Measurements from ENCODE around the gene MRPL55. TPM values are rescaled to one million over a fixed set of nuclear protein-coding genes. Genes with fewer than 3 reads are reported as not detected.

The MRPL55 gene
- total RNA-seq, result 53.9 to 56.9 TPM (median 54.2 TPM) in 3 replicates

- no peaks in the 10 kb centered on the region for H3K9me3 Mint-ChIP-seq
- H3K4me1 Mint-ChIP-seq, result peaks cover 27% of the 10 kb centered on the region
- no peaks in the 10 kb centered on the region for H3K27me3 Mint-ChIP-seq (ENCODE audit: low read depth)
- H3K36me3 Mint-ChIP-seq, result no peaks in the 10 kb centered on the region
- H3K4me3 Mint-ChIP-seq, result peak within 1 kb of the TSS; percentile 91
- DNase-seq (ENCODE audit: low spot score in 2 of 2, unreplicated experiment in 2 of 2), result peak; percentile 93 to 100
- TF ChIP-seq CTCF (IDR thresholded peaks at IDR 0.05; ENCODE audit: unreplicated experiment), result no peak
- peak within 1 kb of the TSS; percentile 99 for H3K27ac Mint-ChIP-seq
These were observed at the start of gene MRPL55 for GRCh38 chr1:228109073-228109961. Gene MRPL55 (minus strand): TSS chr1:228109299. CDS start chr1:228108260, 1,039 bp downstream.

GRCh38 chr1:228158151-228159007, 49.3 kb upstream of the MRPL55 start:
- no peaks in the 10 kb centered on the region for H3K27me3 Mint-ChIP-seq (ENCODE audit: low read depth)
- no peak for DNase-seq (ENCODE audit: low spot score in 2 of 2, unreplicated experiment in 2 of 2)
- no peak overlapping the region for H3K4me3 Mint-ChIP-seq
- no peaks in the 10 kb centered on the region for H3K9me3 Mint-ChIP-seq
- H3K4me1 Mint-ChIP-seq, result peaks cover 9% of the 10 kb centered on the region
- no peaks in the 10 kb centered on the region for H3K36me3 Mint-ChIP-seq
- no peak for TF ChIP-seq CTCF (IDR thresholded peaks at IDR 0.05; ENCODE audit: unreplicated experiment)
- no peak overlapping the region for H3K27ac Mint-ChIP-seq

- H3K9me3 Mint-ChIP-seq, result no peaks in the 10 kb centered on the region
- DNase-seq (ENCODE audit: low spot score in 2 of 2, unreplicated experiment in 2 of 2), result no peak
- no peak for TF ChIP-seq CTCF (IDR thresholded peaks at IDR 0.05; ENCODE audit: unreplicated experiment)
- no peak overlapping the region for H3K27ac Mint-ChIP-seq
- peaks cover 9% of the 10 kb centered on the region for H3K4me1 Mint-ChIP-seq
- no peaks in the 10 kb centered on the region for H3K36me3 Mint-ChIP-seq
- H3K4me3 Mint-ChIP-seq, result no peak overlapping the region
- no peaks in the 10 kb centered on the region for H3K27me3 Mint-ChIP-seq (ENCODE audit: low read depth)
These were observed 48.6 kb upstream of the MRPL55 start for GRCh38 chr1:228157729-228158126.

- H3K27ac Mint-ChIP-seq, result no peak overlapping the region
- H3K27me3 Mint-ChIP-seq (ENCODE audit: low read depth), result no peaks in the 10 kb centered on the region
- no peak for TF ChIP-seq CTCF (IDR thresholded peaks at IDR 0.05; ENCODE audit: unreplicated experiment)
- H3K36me3 Mint-ChIP-seq, result no peaks in the 10 kb centered on the region
- DNase-seq (ENCODE audit: low spot score in 2 of 2, unreplicated experiment in 2 of 2), result no peak
- H3K9me3 Mint-ChIP-seq, result no peaks in the 10 kb centered on the region
- H3K4me3 Mint-ChIP-seq, result no peak overlapping the region
- H3K4me1 Mint-ChIP-seq, result peaks cover 6% of the 10 kb centered on the region
These were observed 48.0 kb upstream of the MRPL55 start for GRCh38 chr1:228156941-228157728.

- no peak for DNase-seq (ENCODE audit: low spot score in 2 of 2, unreplicated experiment in 2 of 2)
- peaks cover under 1% of the 10 kb centered on the region for H3K4me1 Mint-ChIP-seq
- no peaks in the 10 kb centered on the region for H3K27me3 Mint-ChIP-seq (ENCODE audit: low read depth)
- no peaks in the 10 kb centered on the region for H3K36me3 Mint-ChIP-seq
- TF ChIP-seq CTCF (IDR thresholded peaks at IDR 0.05; ENCODE audit: unreplicated experiment), result no peak
- no peak overlapping the region for H3K4me3 Mint-ChIP-seq
- no peak overlapping the region for H3K27ac Mint-ChIP-seq
- no peaks in the 10 kb centered on the region for H3K9me3 Mint-ChIP-seq
These were observed 47.4 kb upstream of the MRPL55 start for GRCh38 chr1:228156515-228156881.

All from mesothelial cell of epicardium (in vitro differentiated cells).